H9 (cell line): ENCODE results near the gene TMIGD2. TPM values are rescaled to one million over a fixed set of nuclear protein-coding genes. Genes with fewer than 3 reads are reported as not detected.

Experiments used
- DNase-seq: peaks from one replicate; pipeline ENCODE4 v3.0.0-alpha.2; 2017
- H2AFZ ChIP-seq: one replicate; pipeline ENCODE4 v1.6.1; 2013; ENCODE audit warnings: mild to moderate bottlenecking, low read length, control low read depth, moderate library complexity
- H2AK5ac ChIP-seq: 2 replicates; pipeline ENCODE4 v1.6.1; 2013; ENCODE audit warnings: low read length, control low read depth, mixed read lengths; ENCODE audit not compliant: insufficient read length
- H2BK120ac ChIP-seq: one replicate; pipeline ENCODE4 v1.6.1; 2013; ENCODE audit warnings: low read depth, mild to moderate bottlenecking, low read length, control low read depth, inconsistent platforms; ENCODE audit not compliant: poor library complexity, severe bottlenecking
- H2BK12ac ChIP-seq: 2 replicates; pipeline ENCODE4 v1.6.1; 2013; ENCODE audit warnings: low read length, control low read depth, mixed read lengths, low read depth; ENCODE audit not compliant: insufficient read length
- H2BK15ac ChIP-seq: 2 replicates; pipeline ENCODE4 v1.6.1; 2013; ENCODE audit warnings: low read depth, low read length, control low read depth
- H2BK20ac ChIP-seq: one replicate; pipeline ENCODE4 v1.6.1; 2013; ENCODE audit warnings: low read depth, mild to moderate bottlenecking, low read length, control low read depth, inconsistent platforms; ENCODE audit not compliant: poor library complexity, severe bottlenecking
- H2BK5ac ChIP-seq: 2 replicates; pipeline ENCODE4 v1.6.1; 2013; ENCODE audit warnings: low read length, control low read depth, mixed read lengths; ENCODE audit not compliant: insufficient read length
- H3K14ac ChIP-seq: 2 replicates; pipeline ENCODE4 v1.6.1; 2013; ENCODE audit warnings: low read length, control low read depth; ENCODE audit not compliant: insufficient read depth
- H3K18ac ChIP-seq: 2 replicates; pipeline ENCODE4 v1.6.1; 2013; ENCODE audit warnings: low read depth, mild to moderate bottlenecking, mixed read lengths, low read length, control low read depth; ENCODE audit not compliant: insufficient read length
- H3K23ac ChIP-seq: 2 replicates; pipeline ENCODE4 v1.6.1; 2013; ENCODE audit warnings: low read length, control low read depth, mixed read lengths, low read depth; ENCODE audit not compliant: insufficient read length
- H3K23me2 ChIP-seq: 2 replicates; pipeline ENCODE4 v1.6.1; 2013; ENCODE audit warnings: low read depth, mild to moderate bottlenecking, mixed read lengths, low read length, control low read depth; ENCODE audit not compliant: insufficient read length, poor library complexity, severe bottlenecking
- H3K27ac ChIP-seq: 2 replicates; pipeline ENCODE4 v1.5.1; 2013; ENCODE audit warnings: low read length, control low read depth, mixed read lengths, low read depth; ENCODE audit not compliant: insufficient read length
- H3K27me3 ChIP-seq: 2 replicates; pipeline ENCODE4 v1.6.1; 2013; ENCODE audit warnings: low read length, control low read depth, inconsistent platforms; ENCODE audit not compliant: insufficient read depth
- H3K4ac ChIP-seq: 2 replicates; pipeline ENCODE4 v1.6.1; 2013; ENCODE audit warnings: low read depth, mild to moderate bottlenecking, control low read depth, inconsistent platforms, low read length, moderate library complexity
- H3K4me1 ChIP-seq: 2 replicates; pipeline ENCODE4 v1.6.1; 2013; ENCODE audit warnings: low read length, control low read depth, inconsistent platforms; ENCODE audit not compliant: insufficient read depth
- H3K4me2 ChIP-seq: 2 replicates; pipeline ENCODE4 v1.6.1; 2013; ENCODE audit warnings: low read length, control low read depth, mixed read lengths; ENCODE audit not compliant: insufficient read length, insufficient read depth
- H3K56ac ChIP-seq: 2 replicates; pipeline ENCODE4 v1.6.1; 2013; ENCODE audit warnings: low read depth, mild to moderate bottlenecking, mixed read lengths, low read length, control low read depth; ENCODE audit not compliant: insufficient read length
- H3K79me1 ChIP-seq: 2 replicates; pipeline ENCODE4 v1.6.1; 2013; ENCODE audit warnings: low read depth, mild to moderate bottlenecking, moderate library complexity, low read length, control low read depth, inconsistent platforms; ENCODE audit not compliant: insufficient read depth, poor library complexity, severe bottlenecking
- H3K79me2 ChIP-seq: 2 replicates; pipeline ENCODE4 v1.6.1; 2013; ENCODE audit warnings: low read length, control low read depth, inconsistent platforms; ENCODE audit not compliant: insufficient read depth
- H3K9ac ChIP-seq: 2 replicates; pipeline ENCODE4 v1.6.1; 2013; ENCODE audit warnings: low read length, control low read depth, mixed read lengths; ENCODE audit not compliant: insufficient read length; ENCODE audit errors: extremely low read depth
- H3K9me3 ChIP-seq: one replicate; pipeline ENCODE4 v1.6.1; 2013; ENCODE audit warnings: low read depth, low read length, inconsistent platforms; ENCODE audit not compliant: control insufficient read depth
- H3T11ph ChIP-seq: one replicate; pipeline ENCODE4 v1.6.1; 2013; ENCODE audit warnings: mild to moderate bottlenecking, low read length, control low read depth, inconsistent platforms
- H4K20me1 ChIP-seq: one replicate; pipeline ENCODE4 v1.6.1; 2013; ENCODE audit not compliant: control insufficient read depth, insufficient read length, insufficient read depth
- H4K5ac ChIP-seq: 2 replicates; pipeline ENCODE4 v1.6.1; 2013; ENCODE audit warnings: low read depth, mild to moderate bottlenecking, mixed read lengths, low read length, control low read depth; ENCODE audit not compliant: insufficient read length
- H4K8ac ChIP-seq: replicated peaks from 2 replicates; pipeline ENCODE4 v1.6.1; 2013; ENCODE audit warnings: low read length, control low read depth, mixed read lengths, low read depth; ENCODE audit not compliant: insufficient read length
- H4K91ac ChIP-seq: 2 replicates; pipeline ENCODE4 v1.6.1; 2013; ENCODE audit warnings: low read depth, mild to moderate bottlenecking, moderate library complexity, mixed read lengths, low read length, control low read depth; ENCODE audit not compliant: insufficient read length
- H3K27ac Mint-ChIP-seq, 3 experiments: 2 replicates in 2 of 3; 3 replicates in 1 of 3; pipeline ENCODE4 v1.8.0; 2020 to 2021; ENCODE audit warnings: mixed read lengths in 3 of 3, mild to moderate bottlenecking in 1 of 3, moderate library complexity in 1 of 3
- H3K27me3 Mint-ChIP-seq: 2 replicates; pipeline ENCODE4 v1.8.0; 2021; ENCODE audit warnings: low read depth, mild to moderate bottlenecking, moderate library complexity, mixed read lengths
- H3K36me3 Mint-ChIP-seq, 3 experiments: 2 replicates in 2 of 3; 3 replicates in 1 of 3; pipeline ENCODE4 v1.8.0; 2020 to 2021; ENCODE audit warnings: low read depth in 3 of 3, mixed read lengths in 3 of 3; ENCODE audit not compliant: insufficient read depth in 1 of 3
- H3K4me1 Mint-ChIP-seq, 2 experiments: 2 replicates each; pipeline ENCODE4 v1.8.0; 2020; ENCODE audit warnings: mixed read lengths in 2 of 2
- H3K4me3 Mint-ChIP-seq, 2 experiments: 2 replicates in 1 of 2; 3 replicates in 1 of 2; pipeline ENCODE4 v1.8.0; 2020 to 2021; ENCODE audit warnings: mild to moderate bottlenecking in 2 of 2, mixed read lengths in 2 of 2, moderate library complexity in 1 of 2
- H3K9me3 Mint-ChIP-seq, 2 experiments: 2 replicates in 1 of 2; 3 replicates in 1 of 2; pipeline ENCODE4 v1.8.0; 2020; ENCODE audit warnings: mild to moderate bottlenecking in 2 of 2, mixed read lengths in 2 of 2, moderate library complexity in 1 of 2
- CTCF ChIP-seq: fragments of 200-600 bp; sonication (generic); conservative IDR thresholded peaks from 3 replicates; pipeline ENCODE4 v1.8.0; 2021; ENCODE audit warnings: antibody characterized with exemption, mild to moderate bottlenecking
- WGBS: extraction: QIAGEN DNeasy Blood & Tissue Kit; methylation state at CpG from one replicate; pipeline ENCODE4 v1.1.7; 2013; ENCODE audit warnings: missing lambda C conversion rate, low lambda C conversion rate, mixed read lengths; ENCODE audit not compliant: insufficient read length; ENCODE audit errors: extremely low coverage; 5-methylcytosine and 5-hydroxymethylcytosine counted together
- total RNA-seq: library from RNA; stranded (reverse); gene quantifications from 2 replicates; pipeline ENCODE4 v1.2.1, GENCODE V29; 2021

TMIGD2 gene
- total RNA-seq, 1 experiment from 2014 or later: 0.26 TPM

GRCh38 chr19:4297901-4298809 is 4.0 kb downstream of the TMIGD2 start:
- H3K27me3 ChIP-seq: no peaks in the 10 kb centered on the region
- no peaks in the 10 kb centered on the region for H3K79me1 ChIP-seq
- no peak overlapping the region for H2BK5ac ChIP-seq
- no peaks in the 10 kb centered on the region for H3K4me1 ChIP-seq
- H3K27ac ChIP-seq: no peak overlapping the region
- H3K18ac ChIP-seq: no peak overlapping the region
- no peak overlapping the region for H3K4ac ChIP-seq
- TF ChIP-seq CTCF: peak; percentile 30; the same call in 1 of the 3 replicates
- Mint-ChIP-seq H3K4me3 (no peak overlapping the region), H3K9me3 (no peaks in the 10 kb centered on the region; a peak in 1 of 5 replicates), H3K36me3 (no peaks in the 10 kb centered on the region), H3K4me1 (peaks cover 12 to 21% of the 10 kb centered on the region in 2 experiments), H3K27ac (no peak overlapping the region), H3K27me3 (peaks cover 21% of the 10 kb centered on the region)
- no peak overlapping the region for H3K4me2 ChIP-seq
- no peak overlapping the region for H4K5ac ChIP-seq
- no peak overlapping the region for H3K56ac ChIP-seq
- DNase-seq: peak; percentile 61
- H3K23me2 ChIP-seq: no peaks in the 10 kb centered on the region
- H3T11ph ChIP-seq: no peak overlapping the region
- no peaks in the 10 kb centered on the region for H3K79me2 ChIP-seq
- no peak overlapping the region for H3K9ac ChIP-seq
- no peaks in the 10 kb centered on the region for H3K9me3 ChIP-seq
- H2BK12ac ChIP-seq: no peak overlapping the region
- no peak overlapping the region for H2BK120ac ChIP-seq
- no peak overlapping the region for H2BK15ac ChIP-seq
- H3K14ac ChIP-seq: no peak overlapping the region; the same call in 1 of the 2 replicates
- H4K8ac ChIP-seq: no peak overlapping the region
- no peaks in the 10 kb centered on the region for H4K20me1 ChIP-seq
- H2AFZ ChIP-seq: no peak overlapping the region
- no peak overlapping the region for H3K23ac ChIP-seq
- no CpG with 5 or more reads among the region's 27 CpGs for WGBS
- no peak overlapping the region for H4K91ac ChIP-seq
- H2AK5ac ChIP-seq: no peak overlapping the region
- H2BK20ac ChIP-seq: no peak overlapping the region
